Mesenchymal stem cell (in vitro differentiated cells and primary cell): ENCODE results near the gene KAT6B.

Experiments used
- DNase-seq: peaks from one replicate; pipeline ENCODE4 v3.0.0-alpha.2; 2013
- H2AFZ ChIP-seq: one replicate; pipeline ENCODE4 v1.6.1; 2013; ENCODE audit warnings: low read depth, mild to moderate bottlenecking, control low read depth, inconsistent platforms, low read length, moderate library complexity
- H2AK5ac ChIP-seq: 2 replicates; pipeline ENCODE4 v1.6.1; 2013; ENCODE audit warnings: low read length, moderate library complexity, mild to moderate bottlenecking, inconsistent platforms; ENCODE audit not compliant: severe bottlenecking
- H2BK120ac ChIP-seq: one replicate; pipeline ENCODE4 v1.6.1; 2013; ENCODE audit warnings: low read depth, mild to moderate bottlenecking, inconsistent platforms, low read length, moderate library complexity
- H2BK12ac ChIP-seq, 2 experiments: one replicate each; pipeline ENCODE4 v1.6.1; 2013; ENCODE audit warnings: inconsistent platforms in 2 of 2, low read length in 2 of 2, mild to moderate bottlenecking in 2 of 2, moderate library complexity in 2 of 2, control low read depth in 1 of 2
- H2BK15ac ChIP-seq: one replicate; pipeline ENCODE4 v1.6.1; 2013; ENCODE audit warnings: mild to moderate bottlenecking, low read depth, inconsistent platforms; ENCODE audit not compliant: poor library complexity, severe bottlenecking
- H2BK5ac ChIP-seq: 2 replicates; pipeline ENCODE4 v1.6.1; 2013; ENCODE audit warnings: low read depth, mild to moderate bottlenecking, low read length, control low read depth, inconsistent platforms; ENCODE audit not compliant: poor library complexity, severe bottlenecking
- H3K14ac ChIP-seq, 2 experiments: one replicate each; pipeline ENCODE4 v1.6.1; 2013; ENCODE audit warnings: inconsistent platforms in 2 of 2, low read length in 2 of 2, control low read depth in 1 of 2, mild to moderate bottlenecking in 1 of 2, moderate library complexity in 1 of 2
- H3K18ac ChIP-seq, 2 experiments: one replicate each; pipeline ENCODE4 v1.6.1; 2013; ENCODE audit warnings: inconsistent platforms in 2 of 2, low read length in 2 of 2, control low read depth in 1 of 2, low read depth in 1 of 2, mild to moderate bottlenecking in 1 of 2
- H3K23ac ChIP-seq, 2 experiments: one replicate each; pipeline ENCODE4 v1.6.1; 2013; ENCODE audit warnings: inconsistent platforms in 2 of 2, low read length in 2 of 2, mild to moderate bottlenecking in 2 of 2, moderate library complexity in 2 of 2, control low read depth in 1 of 2
- H3K27ac ChIP-seq: 2 replicates; pipeline ENCODE4 v1.5.1; 2013; ENCODE audit warnings: mild to moderate bottlenecking, moderate library complexity, low read length, control low read depth, inconsistent platforms; ENCODE audit not compliant: poor library complexity, severe bottlenecking
- H3K27me3 ChIP-seq, 2 experiments: 2 replicates each; pipeline versions ENCODE4 v1.6.1 to v1.7.0; 2013; ENCODE audit warnings: low read length in 2 of 2, mild to moderate bottlenecking in 2 of 2, moderate library complexity in 2 of 2, control low read depth in 1 of 2, inconsistent platforms in 1 of 2; ENCODE audit not compliant: control insufficient read depth in 1 of 2, insufficient read depth in 1 of 2
- H3K36me3 ChIP-seq, 2 experiments: 2 replicates each; pipeline versions ENCODE4 v1.6.1 to v1.7.0; 2013; ENCODE audit warnings: low read length in 2 of 2, control low read depth in 1 of 2, inconsistent platforms in 1 of 2, low read depth in 1 of 2, mild to moderate bottlenecking in 1 of 2; ENCODE audit not compliant: insufficient read depth in 2 of 2, control insufficient read depth in 1 of 2
- H3K4ac ChIP-seq, 2 experiments: one replicate each; pipeline ENCODE4 v1.6.1; 2013; ENCODE audit warnings: inconsistent platforms in 2 of 2, low read length in 2 of 2, mild to moderate bottlenecking in 2 of 2, moderate library complexity in 2 of 2, control low read depth in 1 of 2, low read depth in 1 of 2
- H3K4me1 ChIP-seq: 2 replicates; pipeline ENCODE4 v1.6.1; 2013; ENCODE audit warnings: low read depth, low read length, control low read depth; ENCODE audit not compliant: control insufficient read depth, insufficient read depth
- H3K4me2 ChIP-seq: 2 replicates; pipeline ENCODE4 v1.6.1; 2013; ENCODE audit warnings: low read length, mild to moderate bottlenecking, inconsistent platforms; ENCODE audit not compliant: poor library complexity, severe bottlenecking
- H3K4me3 ChIP-seq, 2 experiments: 2 replicates each; pipeline versions ENCODE4 v1.5.1 to v1.7.0; 2013; ENCODE audit warnings: low read length in 2 of 2, mild to moderate bottlenecking in 2 of 2, control low read depth in 1 of 2, low read depth in 1 of 2; ENCODE audit not compliant: insufficient read depth in 1 of 2
- H3K79me1 ChIP-seq: replicated peaks from 2 replicates; pipeline ENCODE4 v1.6.1; 2013; ENCODE audit warnings: mild to moderate bottlenecking, control low read depth, low read length, inconsistent platforms; ENCODE audit not compliant: poor library complexity, severe bottlenecking
- H3K9ac ChIP-seq: 2 replicates; pipeline ENCODE4 v1.7.0; 2013; ENCODE audit warnings: mild to moderate bottlenecking, low read length, moderate library complexity
- H3K9me3 ChIP-seq: 2 replicates; pipeline ENCODE4 v1.7.0; 2013; ENCODE audit warnings: mild to moderate bottlenecking, low read length; ENCODE audit not compliant: control insufficient read depth
- H4K8ac ChIP-seq: one replicate; pipeline ENCODE4 v1.6.1; 2013; ENCODE audit warnings: inconsistent platforms, mild to moderate bottlenecking, low read length, moderate library complexity
- H4K91ac ChIP-seq: one replicate; pipeline ENCODE4 v1.6.1; 2013; ENCODE audit warnings: mild to moderate bottlenecking, low read length, inconsistent platforms
- WGBS: methylation state at CpG from one replicate; pipeline ENCODE4 v1.1.7; 2013; ENCODE audit warnings: mixed read lengths; 5-methylcytosine and 5-hydroxymethylcytosine counted together

KAT6B gene

DNA sequence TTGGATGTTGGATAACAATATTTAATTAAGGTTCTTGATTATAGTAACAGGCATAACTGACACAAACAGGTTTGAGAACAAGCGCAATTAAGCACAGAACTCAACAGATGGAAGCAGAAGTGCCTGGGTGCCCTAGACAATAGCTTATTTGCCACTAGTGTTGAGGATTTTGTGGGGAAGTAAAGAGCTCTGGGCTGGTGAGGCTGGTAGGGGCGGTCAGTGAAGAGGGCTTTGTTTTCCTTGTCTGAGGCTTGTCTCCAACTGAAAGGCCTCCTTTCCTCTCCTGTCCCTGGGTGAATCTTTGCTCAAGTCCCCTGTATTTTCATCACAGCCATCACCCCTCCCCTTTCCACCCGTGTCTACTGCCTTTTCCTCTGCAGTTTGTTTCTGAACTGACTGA is 104.6 kb downstream of the KAT6B start:
- no peaks in the 10 kb centered on the region for H3K36me3 ChIP-seq
- WGBS = 73% methylated on average over 2 of the region's 3 CpGs
- H3K4me3 ChIP-seq = no peak overlapping the region
- no peak overlapping the region for H3K14ac ChIP-seq
- no peak overlapping the region for H2BK12ac ChIP-seq
- no peak for DNase-seq
- H3K23ac ChIP-seq = no peak overlapping the region
- H3K27ac ChIP-seq = no peak overlapping the region
- H3K4me1 ChIP-seq = peaks cover 3% of the 10 kb centered on the region
- H4K8ac ChIP-seq = no peak overlapping the region
- no peak overlapping the region for H2BK5ac ChIP-seq
- peaks cover 23% of the 10 kb centered on the region for H3K79me1 ChIP-seq
- peak overlapping the region; percentile 37 for H2BK120ac ChIP-seq
- H2AFZ ChIP-seq = no peak overlapping the region
- no peak overlapping the region for H3K4me2 ChIP-seq
- no peak overlapping the region for H4K91ac ChIP-seq
- no peak overlapping the region for H3K18ac ChIP-seq
- no peak overlapping the region for H3K9ac ChIP-seq
- no peak overlapping the region for H2BK15ac ChIP-seq
- no peaks in the 10 kb centered on the region for H3K27me3 ChIP-seq
- H3K9me3 ChIP-seq = no peaks in the 10 kb centered on the region
- peak overlapping the region in 1 of 2 experiments; percentile 19 for H3K4ac ChIP-seq
- no peak overlapping the region for H2AK5ac ChIP-seq

DNA sequence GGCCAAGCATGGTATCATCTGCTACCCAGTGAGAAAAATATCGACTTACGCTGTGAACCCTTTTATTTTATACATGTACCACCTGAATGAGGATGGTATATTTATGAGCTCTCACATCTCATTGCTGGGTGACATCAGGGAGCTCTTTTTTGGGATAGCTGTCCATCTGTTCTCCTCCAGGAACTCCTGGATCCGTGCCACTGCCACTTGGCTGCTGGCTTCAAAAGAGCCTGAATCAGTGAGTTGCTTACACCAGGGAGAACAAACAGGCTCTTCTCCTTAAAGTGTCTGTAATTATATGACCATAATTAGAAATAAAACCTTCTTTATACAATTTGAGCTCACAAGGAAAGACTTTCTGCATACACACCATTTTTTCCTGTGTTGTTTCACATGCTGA is 106.2 kb downstream of the KAT6B start:
- WGBS = 80% methylated on average over 1 of the region's 3 CpGs
- Histone ChIP-seq H3K4me3 (no peak overlapping the region), H3K9me3 (no peaks in the 10 kb centered on the region)

DNA sequence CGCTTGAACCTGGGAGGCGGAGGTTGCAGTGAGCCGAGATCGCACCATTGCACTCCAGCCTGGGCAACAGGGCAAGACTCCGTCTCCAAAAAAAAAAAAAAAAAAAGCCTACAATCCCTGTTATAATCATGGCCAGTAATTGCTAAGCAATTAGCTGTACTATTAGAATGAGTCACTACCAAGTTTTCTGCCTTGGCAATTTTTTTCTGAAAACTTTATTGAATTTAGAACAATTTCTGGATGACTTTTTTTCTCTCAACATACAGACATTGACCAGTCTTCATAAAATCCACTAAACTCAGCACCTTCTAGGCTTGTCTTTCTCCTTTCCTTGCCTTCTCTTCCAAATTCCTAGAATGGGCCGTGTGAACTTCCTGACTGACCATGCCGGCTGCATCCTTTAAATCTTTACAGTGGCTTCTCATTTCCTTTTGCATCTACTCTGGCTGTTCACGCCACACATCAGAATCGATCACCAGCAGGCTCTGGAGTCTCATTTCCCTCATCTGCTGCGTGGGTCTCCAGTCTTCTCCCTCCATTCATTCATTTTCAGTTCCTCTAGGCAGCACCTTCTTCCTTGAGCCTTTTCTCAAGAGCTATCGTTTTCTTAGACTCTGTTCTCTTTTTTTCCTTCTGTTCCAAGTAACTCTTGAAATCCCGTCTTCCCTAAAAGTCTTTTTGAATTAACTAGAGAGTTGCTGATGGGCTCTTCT is 107.9 kb downstream of the KAT6B start:
- Histone ChIP-seq H3K14ac (no peak overlapping the region), H3K23ac (no peak overlapping the region), H3K9me3 (no peaks in the 10 kb centered on the region), H3K27ac (no peak overlapping the region), H3K4me1 (peaks cover 2% of the 10 kb centered on the region), H2BK120ac (no peak overlapping the region), H2AK5ac (peak overlapping the region; percentile 65), H3K4me3 (no peak overlapping the region), H3K4me2 (no peak overlapping the region), H4K91ac (no peak overlapping the region), H3K18ac (peak overlapping the region in 1 of 2 experiments; percentile 52), H3K9ac (no peak overlapping the region), H4K8ac (no peak overlapping the region), H3K79me1 (peaks cover 24% of the 10 kb centered on the region), H2AFZ (no peak overlapping the region), H3K36me3 (no peaks in the 10 kb centered on the region), H2BK12ac (peak overlapping the region in 1 of 2 experiments; percentile 31), H2BK15ac (no peak overlapping the region), H3K4ac (no peak overlapping the region), H3K27me3 (no peaks in the 10 kb centered on the region), H2BK5ac (no peak overlapping the region)
- no peak for DNase-seq
- WGBS = 84% methylated on average over 8 of the region's 12 CpGs

More for the DNA sequence above, 106.2 kb downstream of the KAT6B start:
- H3K36me3 ChIP-seq = no peaks in the 10 kb centered on the region
- no peak overlapping the region for H2BK12ac ChIP-seq
- no peak overlapping the region for H3K4me2 ChIP-seq
- DNase-seq = no peak
- H3K4ac ChIP-seq = no peak overlapping the region
- no peak overlapping the region for H2BK5ac ChIP-seq
- no peak overlapping the region for H3K23ac ChIP-seq
- no peak overlapping the region for H3K27ac ChIP-seq
- H2BK120ac ChIP-seq = no peak overlapping the region
- H3K27me3 ChIP-seq = no peaks in the 10 kb centered on the region
- H3K4me1 ChIP-seq = peaks cover under 1% of the 10 kb centered on the region
- peaks cover 17% of the 10 kb centered on the region for H3K79me1 ChIP-seq
- H4K91ac ChIP-seq = no peak overlapping the region
- no peak overlapping the region for H3K18ac ChIP-seq
- H2AK5ac ChIP-seq = no peak overlapping the region
- no peak overlapping the region for H3K14ac ChIP-seq
- no peak overlapping the region for H2BK15ac ChIP-seq
- no peak overlapping the region for H4K8ac ChIP-seq
- no peak overlapping the region for H3K9ac ChIP-seq
- no peak overlapping the region for H2AFZ ChIP-seq

DNA sequence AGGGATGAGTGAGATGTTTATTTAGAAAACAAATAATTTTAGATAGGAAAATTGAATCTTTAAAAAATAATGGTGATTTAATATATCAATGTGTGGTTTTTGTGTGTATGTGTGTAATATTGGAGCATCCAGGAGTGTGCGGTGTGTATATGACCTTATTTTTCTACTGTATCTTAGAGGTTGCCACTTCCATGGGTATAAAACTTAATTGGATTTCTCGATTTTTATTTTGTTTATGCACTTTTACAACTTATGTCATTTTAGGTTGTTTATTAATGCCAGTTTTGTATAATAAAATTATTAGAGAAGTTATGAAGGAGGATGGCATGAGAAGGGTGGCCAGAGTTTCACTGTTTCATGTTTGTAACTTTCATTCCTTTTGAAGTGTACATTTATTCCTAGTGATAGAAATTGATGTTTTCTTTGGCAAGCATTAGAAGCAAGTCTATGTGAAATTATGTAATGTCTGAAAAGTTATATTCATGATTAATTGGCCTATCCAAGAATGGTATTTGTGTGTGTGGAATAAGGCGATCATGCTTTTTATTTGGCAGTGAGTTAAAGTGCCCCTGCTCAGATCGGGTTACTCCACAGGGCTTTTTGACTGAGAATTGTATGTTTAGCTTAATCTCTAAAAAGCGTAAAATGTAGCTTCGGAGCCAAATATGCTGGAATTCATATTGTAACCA is 110.3 kb downstream of the KAT6B start:
- WGBS = 95% methylated on average over 5 of the region's 6 CpGs
- H3K27me3 ChIP-seq = no peaks in the 10 kb centered on the region
- no peak overlapping the region for H2BK5ac ChIP-seq
- H3K23ac ChIP-seq = no peak overlapping the region
- H4K8ac ChIP-seq = no peak overlapping the region
- no peak overlapping the region for H4K91ac ChIP-seq
- peak overlapping the region; percentile 35 for H3K27ac ChIP-seq
- H3K14ac ChIP-seq = no peak overlapping the region
- H3K9ac ChIP-seq = no peak overlapping the region
- H3K36me3 ChIP-seq = no peaks in the 10 kb centered on the region
- no peak overlapping the region for H3K4me3 ChIP-seq
- H3K4me2 ChIP-seq = no peak overlapping the region
- no peak overlapping the region for H2AFZ ChIP-seq
- H2AK5ac ChIP-seq = no peak overlapping the region
- peaks cover 4% of the 10 kb centered on the region for H3K4me1 ChIP-seq
- H3K9me3 ChIP-seq = no peaks in the 10 kb centered on the region
- no peak for DNase-seq
- H3K4ac ChIP-seq = no peak overlapping the region
- no peak overlapping the region for H2BK120ac ChIP-seq
- H3K18ac ChIP-seq = no peak overlapping the region
- H3K79me1 ChIP-seq = peaks cover 23% of the 10 kb centered on the region
- H2BK12ac ChIP-seq = no peak overlapping the region
- no peak overlapping the region for H2BK15ac ChIP-seq
